Esophagus squamous epithelium (tissue), 4 donors: Measurements from ENCODE around the gene ZNF518A.

Source experiments
- POLR2A ChIP-seq, 4 donors: fragments of 450-650 bp; IDR thresholded peaks; one replicate each; pipeline ENCODE4 v1.6.1; 2017; ENCODE audit warnings: antibody characterized with exemption in 4 of 4, mild to moderate bottlenecking in 4 of 4, moderate library complexity in 3 of 4
- TF ChIP-seq, protein P1 (sequence below), 6 experiments: fragments of 450-650 bp in 4 of 6; fragments of 200-600 bp in 2 of 6; sonication (generic) in 2 of 6; IDR thresholded peaks; one replicate each; pipeline ENCODE4 v1.5.1; 2016 to 2019; ENCODE audit warnings: antibody characterized with exemption in 6 of 6, mild to moderate bottlenecking in 4 of 6, moderate library complexity in 4 of 6

DNA sequence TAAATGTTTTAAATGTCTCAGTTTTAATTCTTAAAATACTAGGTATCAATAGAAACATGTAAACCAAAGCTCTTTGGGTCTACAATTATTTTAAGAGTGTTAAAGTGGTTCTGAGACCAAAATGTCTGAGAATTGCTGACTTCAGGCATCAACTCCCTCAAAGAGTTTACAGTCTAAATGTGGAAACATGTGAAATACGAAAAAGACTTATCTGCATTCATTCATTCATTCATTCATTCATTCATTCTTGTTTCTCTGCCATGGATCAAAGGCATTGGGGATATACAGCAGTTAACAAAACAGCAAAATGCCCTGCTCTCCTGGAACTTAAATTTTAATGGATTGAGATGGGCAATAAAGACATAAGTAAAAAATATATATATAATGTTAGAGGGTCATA, 71.4 kb downstream of the ZNF518A start:
- TF ChIP-seq, protein P1, sequence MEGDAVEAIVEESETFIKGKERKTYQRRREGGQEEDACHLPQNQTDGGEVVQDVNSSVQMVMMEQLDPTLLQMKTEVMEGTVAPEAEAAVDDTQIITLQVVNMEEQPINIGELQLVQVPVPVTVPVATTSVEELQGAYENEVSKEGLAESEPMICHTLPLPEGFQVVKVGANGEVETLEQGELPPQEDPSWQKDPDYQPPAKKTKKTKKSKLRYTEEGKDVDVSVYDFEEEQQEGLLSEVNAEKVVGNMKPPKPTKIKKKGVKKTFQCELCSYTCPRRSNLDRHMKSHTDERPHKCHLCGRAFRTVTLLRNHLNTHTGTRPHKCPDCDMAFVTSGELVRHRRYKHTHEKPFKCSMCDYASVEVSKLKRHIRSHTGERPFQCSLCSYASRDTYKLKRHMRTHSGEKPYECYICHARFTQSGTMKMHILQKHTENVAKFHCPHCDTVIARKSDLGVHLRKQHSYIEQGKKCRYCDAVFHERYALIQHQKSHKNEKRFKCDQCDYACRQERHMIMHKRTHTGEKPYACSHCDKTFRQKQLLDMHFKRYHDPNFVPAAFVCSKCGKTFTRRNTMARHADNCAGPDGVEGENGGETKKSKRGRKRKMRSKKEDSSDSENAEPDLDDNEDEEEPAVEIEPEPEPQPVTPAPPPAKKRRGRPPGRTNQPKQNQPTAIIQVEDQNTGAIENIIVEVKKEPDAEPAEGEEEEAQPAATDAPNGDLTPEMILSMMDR (IDR thresholded peaks at IDR 0.05): no peak
- TF ChIP-seq POLR2A (IDR thresholded peaks at IDR 0.05): no peak
